HK-2 (cell line): ENCODE measurements around the gene LCE1D.

Experiments used
- DNase-seq: peaks from one replicate; pipeline ENCODE4 v3.0.0-alpha.2; 2018; ENCODE audit not compliant: unreplicated experiment

Gene LCE1D, protein sequence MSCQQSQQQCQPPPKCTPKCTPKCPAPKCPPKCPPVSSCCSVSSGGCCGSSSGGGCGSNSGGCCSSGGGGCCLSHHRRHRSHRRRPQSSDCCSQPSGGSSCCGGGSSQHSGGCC

DNA sequence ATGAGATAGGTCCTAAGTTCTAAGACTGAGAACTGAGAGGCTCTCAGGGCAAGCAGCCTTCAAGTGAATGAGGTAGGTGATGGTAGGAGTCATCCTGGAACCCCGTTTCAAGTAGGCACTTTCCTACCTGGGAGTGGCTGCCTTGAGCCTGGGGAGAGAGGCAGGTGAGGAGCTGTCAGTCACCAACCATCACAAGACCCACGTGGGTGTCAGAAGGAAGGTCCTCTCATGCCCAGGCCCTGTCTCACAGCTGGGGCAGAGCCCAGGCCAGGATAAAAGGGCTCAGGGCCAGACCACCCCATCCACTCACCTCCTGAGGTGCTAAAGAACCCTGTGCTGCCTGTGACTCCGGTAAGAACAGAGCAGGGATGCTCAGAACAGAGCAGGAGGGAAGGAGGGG, at the start of gene LCE1D:
LCE1D (plus strand) TSS at position 301 of the 400 bp plus-strand sequence. CDS start 1,074 bp downstream, outside the sequence.
- DNase-seq, result no peak

DNA sequence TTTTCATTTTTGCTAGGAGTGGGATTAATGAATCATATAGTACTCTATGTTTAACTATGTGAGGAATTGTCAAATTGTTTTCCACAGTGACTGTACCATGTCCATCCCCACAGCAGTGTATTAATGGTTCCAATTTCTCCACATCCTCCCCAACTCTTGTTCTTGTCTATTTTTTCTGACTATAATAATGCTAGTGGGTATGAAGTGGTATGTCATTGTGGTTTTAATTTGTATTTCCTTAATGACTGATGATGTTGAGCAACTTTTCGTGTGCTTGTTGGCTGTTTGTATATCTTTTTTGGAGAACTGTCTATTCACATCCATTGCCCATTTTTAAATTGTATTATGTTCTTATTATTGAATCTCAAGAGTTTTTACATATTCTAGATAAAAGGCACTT, 48.7 kb upstream of the LCE1D start:
- DNase-seq, result no peak

DNA sequence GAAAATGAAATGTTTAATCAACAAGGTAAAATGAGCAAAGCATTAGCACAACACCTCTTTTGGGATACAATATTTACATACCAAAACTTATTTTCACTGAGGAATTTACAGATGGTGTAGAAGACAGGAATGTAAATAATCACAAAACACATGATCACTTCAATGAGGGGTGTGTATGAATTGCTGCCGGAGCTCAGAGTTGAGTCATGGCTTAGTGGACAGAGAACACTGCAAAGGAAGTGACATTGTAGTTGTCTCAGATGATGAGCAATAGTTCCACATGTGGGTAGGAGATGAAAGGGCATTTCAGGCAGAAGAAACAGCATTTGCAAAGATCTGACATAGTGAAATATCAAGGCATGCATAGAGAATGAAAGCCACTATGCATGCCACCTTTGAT, 44.3 kb upstream of the LCE1D start:
- DNase-seq, result no peak

DNA sequence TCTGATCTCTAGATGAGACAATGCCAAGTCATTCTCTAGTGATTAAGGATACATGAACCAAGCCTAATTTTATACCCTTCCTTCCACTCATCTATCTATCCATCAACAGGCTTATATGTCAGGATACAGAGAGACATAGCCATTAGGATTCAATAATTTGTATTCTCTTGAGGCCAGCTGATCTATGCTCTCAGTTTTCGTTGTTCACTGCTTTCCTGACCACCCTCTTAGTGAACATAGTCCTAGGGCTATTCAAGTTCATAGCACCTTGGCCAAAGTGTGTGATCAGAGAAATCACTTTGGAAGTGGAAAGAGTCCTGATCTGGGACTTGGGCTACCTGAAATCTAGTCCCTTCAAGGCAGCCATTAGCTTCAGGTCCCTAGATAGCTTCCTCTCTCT, 42.9 kb upstream of the LCE1D start:
- DNase-seq, result no peak

DNA sequence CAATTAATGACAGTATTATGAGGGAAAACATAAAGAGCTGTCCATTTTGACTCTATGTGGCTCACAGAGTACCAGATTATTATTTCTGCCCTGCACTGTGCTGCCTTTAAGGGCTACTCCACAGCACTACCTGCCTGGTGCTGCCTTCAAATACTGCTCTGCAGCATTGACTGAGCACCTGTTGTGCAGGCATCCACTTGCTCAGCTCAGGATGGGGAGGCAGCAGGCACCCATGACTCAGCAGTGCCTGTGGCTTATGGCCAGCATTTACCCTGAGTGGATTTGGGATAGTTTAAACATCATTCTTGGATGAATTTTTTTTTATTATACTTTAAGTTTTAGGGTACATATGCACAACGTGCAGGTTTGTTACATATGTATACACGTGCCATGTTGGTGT, 39.6 kb upstream of the LCE1D start:
- no peak for DNase-seq

DNA sequence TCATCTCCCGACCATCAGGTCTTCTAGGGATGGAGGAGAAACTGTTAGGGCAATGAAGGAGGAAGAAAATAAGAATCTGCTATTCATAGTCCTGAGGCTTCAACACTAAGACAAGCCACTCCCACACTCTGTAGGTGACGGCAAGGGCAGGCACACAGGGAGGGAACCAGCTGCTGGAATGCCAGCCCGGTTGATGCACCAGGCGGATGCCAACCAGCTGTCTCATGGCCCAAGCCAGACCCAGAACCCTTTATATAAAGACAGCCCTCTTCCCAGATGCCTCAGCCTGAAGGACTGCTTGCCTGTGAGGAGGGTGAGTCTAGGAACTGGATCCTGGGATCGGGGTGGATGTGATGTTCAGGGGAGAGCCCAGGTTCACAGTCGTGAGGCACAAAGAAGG, 38.8 kb upstream of the LCE1D start, which contains the start of gene KPRP:
KPRP (plus strand) TSS at position 279 of the 400 bp plus-strand sequence. CDS start 1,564 bp downstream, outside the sequence.
- no peak for DNase-seq

DNA sequence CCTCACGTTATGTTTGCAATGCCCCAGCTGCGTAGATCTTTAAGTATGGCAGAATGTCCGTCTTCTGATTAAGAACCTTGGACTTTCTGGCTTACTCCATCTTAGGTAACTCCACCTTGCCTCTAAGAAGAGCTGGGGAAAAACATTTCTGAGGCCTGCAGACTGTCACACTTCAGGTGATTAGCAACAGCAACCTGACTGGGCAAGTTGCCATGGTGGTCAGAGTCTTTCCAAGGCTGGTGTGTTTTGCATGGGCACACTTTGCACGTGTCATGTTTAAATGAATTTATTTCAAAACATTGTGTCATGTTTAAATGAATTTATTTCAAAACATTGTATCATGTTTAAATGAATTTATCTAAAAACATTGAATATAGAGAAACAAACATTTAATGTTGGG, 37.9 kb upstream of the LCE1D start:
- no peak for DNase-seq

DNA sequence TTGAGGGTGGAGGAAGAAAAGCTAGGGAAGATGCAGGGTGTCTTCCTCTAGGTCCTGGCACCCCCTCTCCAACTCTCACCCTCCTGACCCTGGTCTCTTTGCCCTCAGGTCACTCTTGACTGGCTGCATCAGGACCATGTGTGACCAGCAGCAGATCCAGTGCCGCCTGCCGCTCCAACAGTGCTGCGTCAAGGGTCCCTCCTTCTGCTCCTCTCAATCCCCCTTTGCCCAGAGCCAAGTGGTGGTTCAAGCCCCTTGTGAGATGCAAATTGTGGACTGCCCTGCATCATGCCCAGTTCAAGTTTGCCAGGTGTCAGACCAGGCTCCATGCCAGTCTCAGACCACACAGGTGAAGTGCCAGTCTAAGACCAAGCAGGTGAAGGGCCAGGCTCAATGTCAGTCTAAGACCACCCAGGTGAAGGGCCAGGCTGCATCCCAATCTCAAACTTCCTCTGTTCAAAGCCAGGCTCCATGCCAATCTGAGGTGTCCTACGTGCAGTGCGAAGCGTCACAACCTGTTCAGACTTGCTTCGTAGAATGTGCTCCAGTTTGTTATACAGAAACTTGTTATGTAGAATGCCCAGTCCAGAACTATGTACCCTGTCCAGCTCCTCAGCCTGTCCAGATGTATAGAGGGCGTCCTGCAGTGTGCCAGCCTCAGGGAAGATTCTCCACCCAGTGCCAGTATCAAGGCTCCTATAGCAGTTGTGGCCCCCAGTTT, 36.9 kb upstream of the LCE1D start:
- DNase-seq, result no peak

DNA sequence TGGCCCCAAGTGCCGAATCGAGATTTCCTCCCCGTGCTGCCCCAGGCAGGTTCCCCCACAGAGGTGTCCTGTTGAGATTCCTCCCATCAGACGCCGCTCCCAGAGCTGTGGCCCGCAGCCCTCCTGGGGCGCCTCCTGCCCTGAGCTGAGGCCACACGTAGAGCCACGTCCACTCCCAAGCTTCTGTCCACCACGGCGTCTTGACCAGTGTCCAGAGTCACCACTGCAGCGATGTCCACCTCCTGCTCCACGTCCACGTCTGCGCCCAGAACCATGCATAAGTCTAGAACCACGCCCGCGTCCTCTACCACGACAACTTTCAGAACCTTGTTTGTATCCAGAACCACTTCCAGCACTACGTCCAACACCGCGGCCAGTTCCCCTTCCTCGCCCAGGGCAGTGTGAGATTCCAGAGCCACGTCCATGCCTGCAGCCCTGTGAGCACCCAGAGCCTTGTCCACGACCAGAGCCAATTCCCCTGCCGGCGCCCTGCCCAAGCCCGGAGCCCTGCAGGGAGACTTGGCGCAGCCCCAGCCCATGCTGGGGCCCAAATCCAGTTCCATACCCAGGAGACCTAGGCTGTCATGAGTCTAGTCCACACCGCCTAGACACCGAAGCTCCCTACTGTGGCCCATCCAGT, 35.9 kb upstream of the LCE1D start:
- no peak for DNase-seq

DNA sequence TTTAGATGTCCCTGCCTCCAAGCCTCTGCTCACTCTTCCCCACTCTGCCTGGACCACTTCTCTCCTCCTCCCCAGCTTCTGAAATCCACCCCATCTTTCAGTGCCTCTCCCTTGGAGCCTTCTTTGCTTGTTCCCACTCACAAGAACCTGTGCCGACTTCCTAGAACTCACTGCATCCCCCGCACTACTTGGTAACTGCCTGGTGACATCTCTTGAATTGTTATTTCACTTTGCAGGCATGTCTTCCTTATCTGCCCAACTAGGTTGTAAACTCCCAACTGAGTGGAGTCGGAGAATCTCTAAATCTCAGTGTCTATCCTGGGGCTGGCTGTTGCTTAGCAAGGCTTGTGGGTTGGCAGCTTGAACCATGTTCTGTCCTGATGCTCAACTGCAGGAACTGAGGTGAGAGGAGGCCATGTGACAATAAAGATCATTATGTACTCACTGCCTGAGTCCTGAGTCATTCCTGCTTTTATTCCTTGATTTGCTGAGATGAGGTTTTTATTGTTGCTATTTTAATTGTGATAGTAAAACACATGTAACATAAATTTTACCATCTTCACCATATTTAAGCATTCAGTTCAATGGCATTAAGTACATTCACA, 34.8 kb upstream of the LCE1D start:
- no peak for DNase-seq

DNA sequence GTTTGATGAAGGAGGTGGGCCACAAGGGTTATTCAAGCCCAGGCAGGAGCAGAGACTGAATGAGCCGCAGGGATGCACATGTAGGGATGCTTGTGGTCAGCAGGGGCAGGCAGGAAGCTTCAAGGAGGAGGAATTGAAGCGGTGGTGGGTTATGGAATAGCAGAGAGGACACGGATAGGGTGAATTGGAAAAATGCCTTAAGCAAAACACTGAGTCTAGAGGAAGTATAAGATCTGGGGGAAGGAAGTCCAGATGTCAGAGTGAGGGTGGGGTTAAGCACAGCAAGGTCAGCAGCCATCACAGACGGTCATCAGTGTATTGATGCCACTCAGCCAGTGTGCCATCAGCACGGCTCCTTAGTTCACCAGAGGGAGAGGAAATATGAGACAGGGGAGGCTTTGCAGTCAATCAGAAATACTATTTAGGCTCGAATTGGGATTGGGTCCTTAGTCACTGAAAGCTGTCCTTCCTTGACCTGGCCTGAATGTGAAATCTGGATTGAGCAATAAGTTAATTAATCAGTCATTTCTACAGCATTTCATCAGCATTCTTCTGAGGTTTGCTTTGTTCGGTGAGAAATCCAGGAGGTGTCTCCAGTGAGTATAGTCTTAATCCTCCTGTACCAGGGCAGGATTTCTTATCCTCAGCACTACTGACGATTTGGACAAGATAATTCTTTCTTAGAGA, 27.5 kb upstream of the LCE1D start:
- no peak for DNase-seq

DNA sequence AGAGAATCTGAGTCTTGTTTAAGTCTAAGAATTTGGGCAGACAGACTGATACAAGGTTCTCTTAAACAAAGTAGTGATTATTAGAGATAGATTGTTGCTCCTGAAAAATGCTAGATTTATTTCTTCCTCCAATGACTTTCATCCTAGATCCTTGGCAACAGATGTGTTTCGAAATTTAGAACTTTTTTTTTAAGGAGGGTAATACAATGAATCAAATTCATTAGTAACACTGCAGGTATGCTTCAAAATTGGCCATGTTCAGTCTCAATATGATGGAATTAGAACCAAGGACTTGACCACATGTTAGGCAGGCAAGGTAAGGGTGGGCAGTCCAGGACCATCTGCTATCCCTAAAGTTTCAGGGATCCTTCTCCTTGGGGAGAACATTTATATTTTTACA, 26.1 kb upstream of the LCE1D start:
- DNase-seq, result no peak

DNA sequence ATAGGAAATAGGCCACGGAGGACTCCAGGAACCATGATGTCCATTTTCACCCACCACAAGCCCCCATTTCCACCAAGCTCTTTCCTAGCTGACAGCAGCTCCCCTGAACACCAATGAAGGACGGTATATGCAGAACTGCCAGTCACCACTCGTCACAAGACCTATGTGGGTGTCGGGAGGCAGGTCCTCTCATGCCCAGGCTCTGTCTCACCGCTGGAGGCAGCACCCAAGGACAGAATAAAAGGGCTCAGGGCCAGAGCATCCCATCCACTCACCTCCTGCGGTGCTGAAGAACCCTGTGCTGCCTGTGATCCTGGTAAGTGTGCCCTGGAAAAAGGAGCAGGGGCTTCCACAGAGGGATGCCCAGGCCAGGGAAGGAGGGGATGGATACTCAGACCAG, 21.6 kb upstream of the LCE1D start, which contains the start of gene LCE1F:
LCE1F (plus strand) TSS at position 266 of the 400 bp plus-strand sequence. CDS start 1,232 bp downstream, outside the sequence.
- no peak for DNase-seq

DNA sequence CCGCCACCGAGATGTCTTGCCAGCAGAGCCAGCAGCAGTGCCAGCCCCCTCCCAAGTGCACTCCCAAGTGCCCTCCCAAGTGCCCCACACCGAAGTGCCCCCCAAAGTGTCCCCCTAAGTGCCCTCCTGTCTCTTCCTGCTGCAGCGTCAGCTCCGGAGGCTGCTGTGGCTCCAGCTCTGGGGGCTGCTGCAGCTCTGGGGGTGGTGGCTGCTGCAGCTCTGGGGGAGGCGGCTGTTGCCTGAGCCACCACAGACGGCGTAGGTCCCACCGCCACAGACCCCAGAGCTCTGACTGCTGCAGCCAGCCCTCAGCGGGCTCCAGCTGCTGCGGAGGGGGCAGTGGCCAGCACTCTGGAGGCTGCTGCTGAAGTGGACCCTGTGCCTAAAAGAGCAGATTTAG, 20.2 kb upstream of the LCE1D start:
- no peak for DNase-seq

DNA sequence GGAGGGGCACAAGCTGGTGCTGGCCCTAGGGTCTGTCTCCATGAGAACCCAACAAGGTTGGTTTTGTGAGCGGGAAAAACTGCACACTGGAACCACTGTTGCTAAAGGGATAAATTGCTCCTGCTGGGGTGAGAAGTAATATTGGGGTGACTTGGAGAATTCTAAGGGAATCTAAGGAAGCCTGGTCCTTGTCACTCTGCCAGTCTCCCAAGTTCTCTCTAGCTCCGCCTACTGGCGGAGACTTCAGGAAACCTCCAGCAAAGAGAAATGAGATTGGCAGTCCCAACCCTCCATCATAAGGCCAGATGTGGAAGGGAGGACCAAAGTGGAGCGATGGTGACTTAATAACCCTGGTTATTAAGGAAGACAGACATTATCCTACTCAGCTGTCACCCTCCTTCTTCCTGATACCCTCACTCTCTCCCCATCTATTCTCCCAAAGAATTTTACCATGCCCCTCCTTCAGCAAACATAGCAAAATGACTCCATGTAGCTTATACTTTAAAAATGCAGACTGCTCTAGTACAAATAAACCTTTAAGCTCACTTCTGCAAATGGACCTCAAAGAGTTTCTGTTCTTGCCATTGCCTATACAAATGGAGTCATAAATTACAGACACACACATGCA, 18.9 kb upstream of the LCE1D start:
- no peak for DNase-seq

DNA sequence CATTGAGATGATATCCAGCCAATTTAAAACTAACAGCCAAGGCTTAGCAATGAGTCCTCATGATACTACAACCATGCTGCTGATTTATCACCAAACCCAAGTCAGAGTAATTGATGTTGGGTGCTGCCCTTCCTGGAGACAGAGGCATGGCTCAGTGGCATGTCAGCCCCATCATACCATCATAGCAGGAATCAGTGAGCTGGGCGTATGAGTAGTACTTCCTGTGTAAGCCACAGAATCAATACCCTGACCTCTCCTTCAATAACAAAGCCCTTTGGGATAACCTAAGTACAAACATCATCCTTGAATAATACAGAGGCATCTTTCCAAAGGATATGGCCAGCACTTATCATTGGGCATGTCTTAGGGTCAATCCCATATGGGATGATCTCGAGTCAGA, 13.4 kb upstream of the LCE1D start:
- DNase-seq, result no peak

DNA sequence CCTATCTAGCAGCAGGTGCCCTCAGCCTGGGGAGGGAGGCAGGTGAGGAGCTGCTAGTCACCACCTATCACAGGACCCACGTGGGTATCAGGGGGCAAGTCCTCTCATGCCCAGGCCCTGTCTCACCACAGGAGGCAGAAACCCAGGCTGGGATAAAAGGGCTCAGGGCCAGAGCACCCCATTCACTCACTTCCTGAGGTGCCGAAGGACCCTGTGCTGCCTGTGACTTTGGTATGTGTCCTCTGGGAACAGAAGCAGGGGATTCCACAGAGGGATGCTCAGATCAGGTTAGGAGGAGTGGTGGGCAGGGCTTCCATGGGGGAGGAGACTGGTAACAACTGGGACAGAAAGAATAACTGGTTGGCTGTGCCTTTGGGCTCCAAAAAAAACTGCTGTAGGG, 10.4 kb upstream of the LCE1D start, which contains the start of gene LCE1E:
LCE1E (plus strand) TSS at position 181 of the 400 bp plus-strand sequence. CDS start 1,043 bp downstream, outside the sequence.
- no peak for DNase-seq

DNA sequence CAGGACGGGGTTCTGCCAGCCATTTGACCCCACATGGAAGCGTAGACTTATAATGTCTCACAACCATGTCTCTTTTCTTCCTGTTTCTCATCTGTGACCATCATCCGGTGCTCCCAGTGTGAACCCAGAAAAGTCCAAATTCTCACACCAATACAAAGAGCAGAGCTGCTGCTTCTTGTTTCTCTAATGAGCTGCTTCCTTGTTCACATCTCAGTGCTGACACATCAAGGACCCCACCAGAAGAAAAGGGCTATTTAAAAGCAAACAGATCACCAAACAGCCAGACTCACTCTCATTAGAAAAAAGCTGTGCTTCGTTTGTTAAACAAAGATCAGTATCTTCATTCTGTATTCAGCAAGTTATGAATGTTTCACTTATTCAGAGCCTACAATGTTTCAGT, 835 bp upstream of the LCE1D start:
- no peak for DNase-seq

DNA sequence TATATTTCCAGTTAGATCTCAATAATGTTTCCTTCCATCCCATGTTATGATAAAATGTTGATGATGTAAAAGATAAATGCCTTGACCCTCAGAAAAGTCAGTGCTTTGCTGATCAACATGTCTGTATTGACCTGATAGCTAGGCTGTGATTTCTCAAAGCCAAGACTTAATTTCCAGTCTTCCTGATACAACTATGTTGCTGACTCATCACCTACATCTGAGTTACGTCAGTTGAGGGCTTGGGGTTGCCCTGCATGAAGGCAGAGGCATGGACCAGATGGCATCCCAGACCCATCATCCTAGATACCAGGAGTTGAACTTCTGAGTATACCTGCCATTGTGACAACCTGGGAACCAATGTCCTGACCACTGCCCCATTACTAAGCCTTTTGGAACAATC, 4.8 kb downstream of the LCE1D start:
- no peak for DNase-seq

DNA sequence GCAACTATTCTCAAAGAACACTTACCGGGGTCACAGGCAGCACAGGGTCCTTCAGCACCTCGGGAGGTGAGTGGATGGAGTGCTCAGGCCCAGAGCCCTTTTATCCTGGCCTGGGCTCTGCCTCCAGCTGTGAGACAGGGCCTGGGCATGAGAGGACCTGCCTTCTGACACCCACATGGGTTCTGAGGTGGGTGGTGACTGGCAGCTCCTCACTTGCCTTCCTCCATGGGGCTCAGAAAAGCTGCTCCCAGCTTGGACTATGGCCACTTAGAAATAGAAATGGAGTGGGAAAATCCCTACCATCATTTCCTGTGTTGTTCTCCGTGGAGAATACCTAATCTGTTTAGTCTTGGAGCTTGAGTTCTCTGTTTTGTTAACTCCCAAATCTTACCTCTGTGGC, 10.1 kb downstream of the LCE1D start, which contains the start of gene LCE1C:
LCE1C (minus strand) TSS at position 76 of the 400 bp plus-strand sequence. CDS start 1,173 bp downstream, outside the sequence.
- DNase-seq, result no peak

DNA sequence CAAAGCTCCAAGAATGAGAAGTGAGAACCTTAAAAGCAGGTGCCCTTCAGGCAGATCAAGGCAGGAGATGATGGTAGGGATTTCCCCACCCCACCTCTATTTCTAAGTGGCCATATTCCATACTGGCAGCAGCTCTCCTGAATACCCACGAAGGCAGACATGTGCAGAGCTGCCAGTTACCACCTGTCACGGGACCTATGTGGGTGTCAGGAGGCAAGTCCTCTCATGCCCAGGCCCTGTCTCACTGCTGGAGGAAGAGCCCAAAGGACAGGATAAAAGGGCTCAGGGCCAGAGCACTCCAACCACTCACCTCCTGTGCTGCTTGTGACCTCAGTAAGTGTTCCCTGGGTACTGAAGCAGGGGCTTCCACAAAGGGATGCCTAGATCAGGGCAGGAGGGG, 14.5 kb downstream of the LCE1D start:
- DNase-seq, result no peak
